Measurements from ENCODE around the gene PRIMPOL.

Gene PRIMPOL

GRCh38 chr4:184660978-184661377 is 11.4 kb downstream of the PRIMPOL start:
- TF ChIP-seq CTCF (IDR thresholded peaks at IDR 0.05; ENCODE audit: low read depth, low read length, poor library complexity, severe bottlenecking) (no peak), EZH2phosphoT487 (IDR thresholded peaks at IDR 0.05; ENCODE audit: borderline replicate concordance, low read length) (no peak)
- Histone ChIP-seq H3K36me3 (ENCODE audit: control insufficient read depth, low read length) (peaks cover 24% of the 10 kb centered on the region), H3K27ac (ENCODE audit: low read depth, low read length) (no peak overlapping the region)

GRCh38 chr4:184662236-184662635 is 12.7 kb downstream of the PRIMPOL start:
- Histone ChIP-seq H3K4me1 (ENCODE audit: control insufficient read depth, low read length) (peaks cover 9% of the 10 kb centered on the region), H3K9me3 (ENCODE audit: control insufficient read depth, insufficient read depth, low read length) (no peaks in the 10 kb centered on the region), H3K9me2 (replicated peaks; ENCODE audit: control insufficient read depth, low read length) (no peaks in the 10 kb centered on the region), H3K4me2 (ENCODE audit: low read length) (no peak overlapping the region), H3K4me3 (ENCODE audit: low read length) (no peak overlapping the region), H4K20me1 (ENCODE audit: control insufficient read depth, insufficient read depth, low read depth, low read length) (no peaks in the 10 kb centered on the region), H3K27ac (ENCODE audit: low read depth, low read length) (no peak overlapping the region), H3F3A (ENCODE audit: control insufficient read depth, insufficient read depth) (peaks cover 14% of the 10 kb centered on the region), H3K36me3 (ENCODE audit: control insufficient read depth, low read length) (peaks cover 29% of the 10 kb centered on the region), H3K79me2 (ENCODE audit: control insufficient read depth, low read length) (no peaks in the 10 kb centered on the region), H3K27me3 (ENCODE audit: control insufficient read depth, low read length) (no peaks in the 10 kb centered on the region)
- no peak for TF ChIP-seq EZH2phosphoT487 (IDR thresholded peaks at IDR 0.05; ENCODE audit: borderline replicate concordance, low read length)
- no peak for TF ChIP-seq CTCF (IDR thresholded peaks at IDR 0.05; ENCODE audit: low read depth, low read length, poor library complexity, severe bottlenecking)

More at GRCh38 chr4:184660978-184661377, 11.4 kb downstream of the PRIMPOL start:
- Histone ChIP-seq H3K9me2 (replicated peaks; ENCODE audit: control insufficient read depth, low read length) (no peaks in the 10 kb centered on the region), H3K4me3 (ENCODE audit: low read length) (no peak overlapping the region), H3K79me2 (ENCODE audit: control insufficient read depth, low read length) (peaks cover under 1% of the 10 kb centered on the region; the same call in 1 of the 2 replicates), H3K27me3 (ENCODE audit: control insufficient read depth, low read length) (no peaks in the 10 kb centered on the region), H4K20me1 (ENCODE audit: control insufficient read depth, insufficient read depth, low read depth, low read length) (no peaks in the 10 kb centered on the region), H3F3A (ENCODE audit: control insufficient read depth, insufficient read depth) (peaks cover 17% of the 10 kb centered on the region), H3K4me2 (ENCODE audit: low read length) (no peak overlapping the region), H3K9me3 (ENCODE audit: control insufficient read depth, insufficient read depth, low read length) (no peaks in the 10 kb centered on the region), H3K4me1 (ENCODE audit: control insufficient read depth, low read length) (peaks cover 22% of the 10 kb centered on the region)

GRCh38 chr4:184664445-184665210 is 15.1 kb downstream of the PRIMPOL start:
- TF ChIP-seq EZH2phosphoT487 (IDR thresholded peaks at IDR 0.05; ENCODE audit: borderline replicate concordance, low read length) = no peak
- TF ChIP-seq CTCF (IDR thresholded peaks at IDR 0.05; ENCODE audit: low read depth, low read length, poor library complexity, severe bottlenecking) = no peak
- Histone ChIP-seq H3K36me3 (ENCODE audit: control insufficient read depth, low read length) (peaks cover 45% of the 10 kb centered on the region), H3K9me3 (ENCODE audit: control insufficient read depth, insufficient read depth, low read length) (no peaks in the 10 kb centered on the region), H3K27ac (ENCODE audit: low read depth, low read length) (no peak overlapping the region), H3K4me1 (ENCODE audit: control insufficient read depth, low read length) (peaks cover 16% of the 10 kb centered on the region), H3K79me2 (ENCODE audit: control insufficient read depth, low read length) (no peaks in the 10 kb centered on the region), H4K20me1 (ENCODE audit: control insufficient read depth, insufficient read depth, low read depth, low read length) (no peaks in the 10 kb centered on the region), H3K4me3 (ENCODE audit: low read length) (no peak overlapping the region), H3K4me2 (ENCODE audit: low read length) (no peak overlapping the region), H3K27me3 (ENCODE audit: control insufficient read depth, low read length) (no peaks in the 10 kb centered on the region), H3F3A (ENCODE audit: control insufficient read depth, insufficient read depth) (peaks cover 9% of the 10 kb centered on the region; the same call in 1 of the 2 replicates), H3K9me2 (replicated peaks; ENCODE audit: control insufficient read depth, low read length) (no peaks in the 10 kb centered on the region)

Measured in DOHH2 (cell line).